SIG-M5 treated with dmso at 0.1 percent for 504 hours (cell line): ENCODE data around the gene SEMA7A.
"Not testable (repeated sequence)": the region's sequence is repeated elsewhere in the genome, so short reads cannot be mapped to it uniquely, and the experiment has no call there.

Experiments
- DNase-seq: peaks from one replicate; lab custom pipeline; 2025; ENCODE audit not compliant: unreplicated experiment; lab: John Stamatoyannopoulos, UW

The SEMA7A gene

GRCh38 chr15:74433592-74434262, at the start of gene SEMA7A:
Gene SEMA7A, minus strand, starts transcription at chr15:74433958. Its CDS starts 40 bp downstream, at chr15:74433918.
- peak; percentile 82 for DNase-seq

- DNase-seq = peak; percentile 8
Observed at GRCh38 chr15:74482661-74483060, 48.9 kb upstream of the SEMA7A start.

GRCh38 chr15:74480364-74480763, 46.6 kb upstream of the SEMA7A start:
- DNase-seq = not testable (repeated sequence)

GRCh38 chr15:74471621-74472020, 37.9 kb upstream of the SEMA7A start:
- DNase-seq = not testable (repeated sequence)

GRCh38 chr15:74470631-74471395, 37.1 kb upstream of the SEMA7A start:
- DNase-seq = no peak

- no peak for DNase-seq
Observed at GRCh38 chr15:74468341-74469032, 34.7 kb upstream of the SEMA7A start.

- DNase-seq = no peak
Observed at GRCh38 chr15:74466570-74466969, 32.8 kb upstream of the SEMA7A start.

- DNase-seq = no peak
Observed at GRCh38 chr15:74464897-74465296, 31.1 kb upstream of the SEMA7A start.

- peak; percentile 6 for DNase-seq
Observed at GRCh38 chr15:74464216-74464615, 30.5 kb upstream of the SEMA7A start.

- DNase-seq = no peak
Observed at GRCh38 chr15:74463634-74464033, 29.9 kb upstream of the SEMA7A start.

- DNase-seq = no peak
Observed at GRCh38 chr15:74461847-74462511, 28.2 kb upstream of the SEMA7A start.

- peak; percentile 98 for DNase-seq
Observed at GRCh38 chr15:74460871-74461846, 27.4 kb upstream of the SEMA7A start, which contains the start of gene UBL7. Gene UBL7, minus strand, starts transcription at chr15:74461160. Its CDS starts 2,293 bp downstream, at chr15:74458867.

GRCh38 chr15:74460298-74460697, 26.5 kb upstream of the SEMA7A start:
- peak; percentile 55 for DNase-seq

- DNase-seq = not testable (repeated sequence)
Observed at GRCh38 chr15:74459798-74460197, 26.0 kb upstream of the SEMA7A start.

- no peak for DNase-seq
Observed at GRCh38 chr15:74458473-74458872, 24.7 kb upstream of the SEMA7A start.

- not testable (repeated sequence) for DNase-seq
Observed at GRCh38 chr15:74457036-74457435, 23.3 kb upstream of the SEMA7A start.

- no peak for DNase-seq
Observed at GRCh38 chr15:74454764-74455500, 21.2 kb upstream of the SEMA7A start.

- DNase-seq = no peak
Observed at GRCh38 chr15:74453925-74454763, 20.4 kb upstream of the SEMA7A start.
